MG63 (cell line): Measurements from ENCODE around the gene DNAH17. TPM values are rescaled to one million over a fixed set of nuclear protein-coding genes. Genes with fewer than 3 reads are reported as not detected.

Experiments used
- DNase-seq: peaks from one replicate; pipeline ENCODE4 v3.0.0-alpha.2; 2020
- H3K27me3 ChIP-seq: fragments of 250-450 bp; sonication (Bioruptor Pico); 2 replicates; pipeline ENCODE4 v1.5.1; 2020; ENCODE audit warnings: mild to moderate bottlenecking, moderate library complexity
- H3K36me3 ChIP-seq: fragments of 250-450 bp; sonication (Bioruptor Pico); 2 replicates; pipeline ENCODE4 v1.5.1; 2020; ENCODE audit warnings: mild to moderate bottlenecking, moderate library complexity
- H3K4me3 ChIP-seq: fragments of 250-450 bp; sonication (Bioruptor Pico); 2 replicates; pipeline ENCODE4 v1.5.1; 2020; ENCODE audit warnings: mild to moderate bottlenecking, moderate library complexity
- H3K9me3 ChIP-seq: fragments of 250-450 bp; sonication (Bioruptor Pico); 2 replicates; pipeline ENCODE4 v1.5.1; 2020; ENCODE audit warnings: mild to moderate bottlenecking, moderate library complexity
- total RNA-seq: library from RNA; depleted of rRNA; stranded (reverse); fragments of >200 nt; shearing (Covaris generic); gene quantifications from 2 replicates; pipeline ENCODE4 v1.2.3, GENCODE V29; 2014; ENCODE audit warnings: low replicate concordance

Gene DNAH17
- total RNA-seq, 1 experiment from 2014 or later = not detected

DNA sequence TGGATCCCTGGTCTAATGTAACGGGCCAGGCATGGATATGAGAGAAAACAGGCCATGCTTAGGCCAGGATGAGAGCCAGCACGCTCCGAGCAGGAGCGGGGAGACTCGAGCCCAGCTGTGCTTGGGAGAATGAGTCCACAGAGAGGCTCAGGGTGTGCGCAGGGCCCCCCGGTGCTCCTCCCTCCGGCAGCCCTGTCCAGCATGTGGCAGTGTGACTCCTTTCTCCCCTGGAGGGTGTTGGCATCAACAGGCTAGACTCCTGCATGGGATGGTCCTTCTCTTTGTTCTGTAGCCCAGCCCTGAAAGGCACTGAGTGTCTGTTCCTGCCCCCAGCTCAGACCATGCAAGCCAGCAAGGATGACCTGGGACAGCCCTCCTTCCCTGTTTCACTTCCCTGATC is 175.3 kb downstream of the DNAH17 start:
- H3K36me3 ChIP-seq = peaks cover 86% of the 10 kb centered on the region
- no peak overlapping the region for H3K4me3 ChIP-seq
- no peak for DNase-seq
- H3K27me3 ChIP-seq = no peaks in the 10 kb centered on the region
- no peaks in the 10 kb centered on the region for H3K9me3 ChIP-seq

GRCh38 chr17:78401246-78401645 is 175.9 kb downstream of the DNAH17 start:
- DNase-seq = no peak
- peaks cover 86% of the 10 kb centered on the region for H3K36me3 ChIP-seq
- no peaks in the 10 kb centered on the region for H3K27me3 ChIP-seq
- no peaks in the 10 kb centered on the region for H3K9me3 ChIP-seq
- no peak overlapping the region for H3K4me3 ChIP-seq

DNA sequence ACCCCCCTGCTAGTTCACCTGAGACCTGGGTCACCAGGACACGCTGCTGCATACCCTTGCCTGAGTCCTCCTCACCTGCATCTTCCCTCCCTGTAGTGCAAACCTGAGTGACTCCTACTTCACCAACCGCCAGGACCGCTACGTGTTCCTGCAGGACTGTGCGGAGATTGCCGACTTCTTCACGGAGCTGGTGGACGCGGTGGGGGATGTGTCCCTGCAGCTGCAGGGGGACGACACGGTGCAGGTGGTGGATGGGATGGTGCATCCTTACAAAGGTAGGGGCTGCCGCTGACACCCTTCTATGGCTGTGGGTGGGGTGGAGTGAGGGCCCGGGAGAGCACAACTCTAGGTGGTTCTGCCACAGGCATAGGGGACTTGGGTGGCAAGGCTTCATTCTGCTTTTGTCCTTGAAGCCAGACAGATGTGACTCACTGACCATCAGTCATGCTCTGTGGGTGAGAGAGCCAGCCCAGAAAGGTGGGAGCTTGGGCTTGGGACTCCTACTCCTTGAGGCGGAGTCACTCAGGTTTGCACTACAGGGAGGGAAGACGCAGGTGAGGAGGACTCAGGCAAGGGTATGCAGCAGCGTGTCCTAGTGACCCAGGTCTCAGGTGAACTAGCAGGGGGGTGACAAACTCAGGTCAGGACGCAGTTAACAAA is 176.5 kb downstream of the DNAH17 start:
- no peak for DNase-seq
- H3K36me3 ChIP-seq = peaks cover 89% of the 10 kb centered on the region

GRCh38 chr17:78399693-78400144 is 177.5 kb downstream of the DNAH17 start:
- no peak for DNase-seq
- Histone ChIP-seq H3K36me3 (peaks cover 88% of the 10 kb centered on the region), H3K4me3 (no peak overlapping the region), H3K27me3 (no peaks in the 10 kb centered on the region), H3K9me3 (no peaks in the 10 kb centered on the region)

More for the DNA sequence above, 176.5 kb downstream of the DNAH17 start:
- Histone ChIP-seq H3K9me3 (no peaks in the 10 kb centered on the region), H3K27me3 (no peaks in the 10 kb centered on the region), H3K4me3 (no peak overlapping the region)

DNA sequence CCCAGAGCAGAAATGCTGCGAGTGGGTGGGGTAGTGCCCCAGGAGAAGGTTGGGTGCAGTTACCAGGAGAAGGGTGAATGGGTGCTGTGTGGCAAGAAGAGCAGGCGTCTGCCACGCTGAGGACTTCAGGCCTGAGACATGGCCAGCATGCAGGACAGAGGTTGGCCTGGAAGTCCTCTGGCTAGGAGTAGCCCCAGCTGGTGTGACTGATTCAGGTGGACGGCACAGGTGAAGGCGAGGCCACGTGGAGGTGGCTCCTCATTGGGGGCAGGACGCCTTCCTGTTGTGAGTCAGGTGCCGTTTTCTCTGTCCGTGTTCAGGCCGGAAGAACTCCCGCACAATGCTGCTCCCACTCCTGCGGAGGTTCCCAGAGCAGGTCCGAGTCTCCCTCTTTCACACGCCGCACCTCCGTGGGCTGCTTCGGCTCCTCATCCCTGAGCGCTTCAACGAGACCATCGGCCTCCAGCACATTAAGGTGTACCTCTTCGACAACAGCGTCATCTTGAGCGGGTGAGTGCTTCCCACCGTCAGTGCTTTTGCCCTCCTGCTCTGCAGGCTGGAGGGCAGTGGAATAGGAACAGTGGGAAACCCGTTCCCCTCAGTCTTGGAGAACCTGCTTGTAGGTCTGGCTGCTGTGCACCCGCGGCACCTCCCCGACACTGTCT is 178.0 kb downstream of the DNAH17 start:
- Histone ChIP-seq H3K27me3 (no peaks in the 10 kb centered on the region), H3K36me3 (peaks cover 85% of the 10 kb centered on the region), H3K4me3 (no peak overlapping the region), H3K9me3 (no peaks in the 10 kb centered on the region)
- no peak for DNase-seq

- Histone ChIP-seq H3K36me3 (peaks cover 84% of the 10 kb centered on the region), H3K27me3 (no peaks in the 10 kb centered on the region), H3K4me3 (no peak overlapping the region), H3K9me3 (no peaks in the 10 kb centered on the region)
- no peak for DNase-seq
Measured at GRCh38 chr17:78398390-78398789, 178.8 kb downstream of the DNAH17 start.

DNA sequence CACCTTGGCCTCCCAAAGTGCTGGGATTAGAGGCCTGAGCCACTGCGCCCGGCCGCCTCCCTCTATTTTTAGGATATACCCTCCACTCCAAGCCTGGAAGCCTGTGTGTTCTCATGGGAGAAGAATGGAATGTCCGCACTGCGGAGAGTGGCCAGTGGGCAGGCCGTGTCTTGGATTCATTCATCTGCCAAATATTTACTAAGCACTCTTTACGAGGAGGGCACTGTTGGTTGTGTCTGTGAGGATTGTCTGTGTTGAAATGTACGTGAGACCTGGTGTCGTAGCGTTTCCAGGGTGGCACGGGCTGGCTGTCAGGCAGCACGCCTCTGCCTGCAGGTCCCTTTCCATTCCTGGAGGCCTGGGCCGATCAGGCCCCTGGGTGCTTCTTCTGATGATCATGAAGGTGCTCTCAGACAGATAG is 179.5 kb downstream of the DNAH17 start:
- Histone ChIP-seq H3K36me3 (peaks cover 83% of the 10 kb centered on the region), H3K27me3 (no peaks in the 10 kb centered on the region), H3K9me3 (no peaks in the 10 kb centered on the region), H3K4me3 (no peak overlapping the region)
- DNase-seq = no peak

DNA sequence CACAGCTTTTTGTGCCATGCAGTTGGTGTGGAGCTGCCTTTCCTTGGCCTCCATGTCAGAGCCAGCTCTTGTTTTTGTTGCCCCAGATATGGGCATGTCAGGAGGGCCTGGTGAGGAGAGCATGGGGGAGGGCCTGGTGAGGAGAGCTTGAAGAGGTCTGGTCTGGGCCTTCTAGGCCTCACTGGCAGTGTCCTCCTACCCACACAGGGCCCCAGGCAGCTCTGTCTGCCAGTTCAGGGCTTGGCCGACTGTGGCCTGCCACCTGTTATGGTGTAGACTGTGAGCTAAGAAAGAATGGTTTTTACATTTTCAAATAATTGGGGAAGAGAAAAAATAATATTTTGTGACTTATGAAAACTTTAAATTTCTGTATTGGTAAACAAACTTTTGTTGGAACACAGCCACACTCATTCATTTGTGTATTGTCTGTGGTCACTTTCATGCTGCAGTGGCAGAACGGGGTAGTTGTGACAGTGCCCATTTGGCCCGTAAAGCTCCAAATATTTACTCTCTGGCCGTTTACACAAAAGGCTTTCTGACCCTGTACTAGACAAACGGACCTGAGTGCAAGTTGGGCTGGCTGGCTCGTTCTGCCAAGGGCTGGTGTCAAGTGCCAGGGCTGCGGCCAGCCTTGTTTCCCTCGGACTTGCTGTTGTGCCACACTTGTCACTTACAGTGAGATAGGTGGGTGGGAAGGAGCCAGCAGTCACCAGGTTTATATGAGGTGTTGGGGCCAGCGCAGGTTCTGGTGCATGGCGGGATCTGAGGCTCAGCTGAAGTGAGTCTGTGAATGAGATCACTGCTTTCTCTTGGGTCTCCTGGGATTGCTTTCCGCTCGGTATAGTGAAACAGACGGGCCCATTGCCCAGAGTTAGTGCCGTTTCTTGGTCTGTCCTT is 180.5 kb downstream of the DNAH17 start:
- Histone ChIP-seq H3K36me3 (peaks cover 84% of the 10 kb centered on the region), H3K27me3 (no peaks in the 10 kb centered on the region), H3K9me3 (no peaks in the 10 kb centered on the region), H3K4me3 (no peak overlapping the region)
- no peak for DNase-seq

DNA sequence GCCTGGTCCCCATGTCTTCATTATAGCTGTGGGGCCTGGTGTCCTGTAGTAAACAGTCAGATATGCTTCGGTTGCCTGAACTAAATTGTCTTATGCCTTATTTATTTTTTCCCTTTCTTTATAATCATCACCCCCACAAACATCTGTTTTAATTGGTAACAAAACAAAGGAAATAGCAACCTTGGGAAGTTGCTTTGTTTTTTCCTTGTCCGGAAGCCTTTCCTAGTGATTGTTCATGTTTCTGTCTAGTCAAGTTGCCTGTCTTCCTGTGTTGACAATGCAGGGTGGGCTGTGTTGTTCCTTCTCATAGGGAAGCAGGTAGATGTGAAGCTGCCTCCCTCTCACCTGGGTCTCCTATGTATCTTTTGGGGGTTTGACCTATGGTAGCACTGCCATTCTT is 182.0 kb downstream of the DNAH17 start:
- peaks cover 83% of the 10 kb centered on the region for H3K36me3 ChIP-seq
- no peaks in the 10 kb centered on the region for H3K9me3 ChIP-seq
- no peaks in the 10 kb centered on the region for H3K27me3 ChIP-seq
- H3K4me3 ChIP-seq = no peak overlapping the region
- DNase-seq = no peak

DNA sequence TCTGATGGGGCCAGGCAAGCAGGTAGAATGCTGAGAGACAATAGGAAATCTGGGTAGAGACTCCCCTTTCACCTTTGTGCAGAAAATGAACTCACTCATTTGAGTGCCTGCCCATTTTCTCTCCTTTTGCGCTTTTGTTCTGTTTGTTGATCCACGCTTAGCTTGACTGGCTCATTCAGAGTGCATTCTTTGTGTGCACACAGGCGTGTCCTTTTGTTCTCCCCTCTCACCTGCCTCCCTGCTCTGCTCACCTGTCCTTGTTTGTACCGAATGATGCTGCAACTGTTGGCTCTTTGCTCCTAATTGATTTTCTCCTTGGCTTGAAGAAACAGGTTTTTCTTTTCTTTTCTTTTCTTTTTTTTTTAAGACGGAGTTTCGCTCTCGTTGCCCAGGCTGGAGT is 183.0 kb downstream of the DNAH17 start:
- peaks cover 75% of the 10 kb centered on the region for H3K36me3 ChIP-seq
- H3K4me3 ChIP-seq = no peak overlapping the region
- DNase-seq = no peak
- no peaks in the 10 kb centered on the region for H3K27me3 ChIP-seq
- H3K9me3 ChIP-seq = no peaks in the 10 kb centered on the region

DNA sequence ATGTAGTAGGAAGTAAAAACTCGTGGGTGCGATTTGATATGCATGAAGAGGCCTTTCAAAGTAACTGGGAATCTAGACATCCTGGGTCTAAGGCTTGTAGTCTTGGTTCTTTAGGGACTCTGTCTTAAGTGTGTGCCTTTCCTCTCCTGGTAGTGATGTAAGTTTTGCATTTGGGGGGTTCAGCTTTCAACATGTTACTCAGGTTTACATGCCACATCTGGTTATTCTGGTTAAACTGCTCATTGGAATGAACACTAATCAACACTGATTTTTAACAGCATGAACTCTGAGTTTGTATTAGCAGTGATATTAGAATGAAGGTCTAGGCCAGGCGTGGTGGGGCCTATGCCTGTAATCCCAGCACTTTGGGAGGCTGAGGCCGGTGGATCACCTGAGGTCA is 183.6 kb downstream of the DNAH17 start:
- Histone ChIP-seq H3K4me3 (no peak overlapping the region), H3K9me3 (no peaks in the 10 kb centered on the region), H3K36me3 (peaks cover 71% of the 10 kb centered on the region), H3K27me3 (no peaks in the 10 kb centered on the region)
- DNase-seq = no peak

GRCh38 chr17:78392295-78392694 is 184.9 kb downstream of the DNAH17 start:
- Histone ChIP-seq H3K4me3 (no peak overlapping the region), H3K36me3 (peaks cover 63% of the 10 kb centered on the region), H3K9me3 (no peaks in the 10 kb centered on the region), H3K27me3 (no peaks in the 10 kb centered on the region)
- no peak for DNase-seq

DNA sequence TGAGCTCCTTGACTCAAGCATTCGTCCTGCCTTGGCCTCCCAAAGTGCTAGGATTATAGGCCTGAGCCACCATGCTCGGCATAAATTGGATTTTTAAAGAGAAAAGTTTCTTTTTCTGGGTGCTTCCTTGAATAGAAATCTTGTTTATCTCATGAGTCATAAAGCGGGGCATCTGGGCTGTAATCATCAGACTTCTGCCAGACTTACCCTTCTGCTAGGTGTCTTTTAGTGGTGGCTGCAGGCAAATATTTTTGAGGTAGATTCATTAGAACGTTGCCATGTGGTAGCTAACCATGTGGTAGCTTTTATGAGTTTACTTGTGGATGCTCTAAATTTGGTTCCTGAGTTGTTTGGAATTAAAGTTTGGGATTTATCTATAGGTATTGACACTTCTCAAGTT is 185.4 kb downstream of the DNAH17 start:
- Histone ChIP-seq H3K4me3 (no peak overlapping the region), H3K36me3 (peaks cover 61% of the 10 kb centered on the region), H3K9me3 (no peaks in the 10 kb centered on the region), H3K27me3 (no peaks in the 10 kb centered on the region)
- peak; percentile 41 for DNase-seq

DNA sequence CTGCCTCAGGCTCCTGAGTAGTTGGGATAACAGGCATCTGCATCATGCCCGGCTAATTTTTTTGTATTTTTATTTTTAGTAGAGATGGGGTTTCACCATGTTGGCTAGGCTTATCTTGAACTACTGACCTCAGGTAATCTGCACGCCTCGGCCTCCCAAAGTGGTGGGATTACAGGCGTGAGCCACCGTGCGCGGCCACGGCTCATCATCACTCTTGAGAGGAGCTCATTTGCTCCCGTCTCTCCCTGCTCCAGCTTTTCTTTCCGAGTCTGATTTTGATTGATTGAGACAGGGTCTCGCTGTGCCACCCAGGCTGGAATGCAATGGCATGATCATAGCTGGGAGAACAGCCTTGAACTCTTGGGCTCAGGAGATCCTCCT is 186.2 kb downstream of the DNAH17 start:
- Histone ChIP-seq H3K4me3 (no peak overlapping the region), H3K36me3 (peaks cover 61% of the 10 kb centered on the region), H3K9me3 (no peaks in the 10 kb centered on the region), H3K27me3 (no peaks in the 10 kb centered on the region)
- no peak for DNase-seq

DNA sequence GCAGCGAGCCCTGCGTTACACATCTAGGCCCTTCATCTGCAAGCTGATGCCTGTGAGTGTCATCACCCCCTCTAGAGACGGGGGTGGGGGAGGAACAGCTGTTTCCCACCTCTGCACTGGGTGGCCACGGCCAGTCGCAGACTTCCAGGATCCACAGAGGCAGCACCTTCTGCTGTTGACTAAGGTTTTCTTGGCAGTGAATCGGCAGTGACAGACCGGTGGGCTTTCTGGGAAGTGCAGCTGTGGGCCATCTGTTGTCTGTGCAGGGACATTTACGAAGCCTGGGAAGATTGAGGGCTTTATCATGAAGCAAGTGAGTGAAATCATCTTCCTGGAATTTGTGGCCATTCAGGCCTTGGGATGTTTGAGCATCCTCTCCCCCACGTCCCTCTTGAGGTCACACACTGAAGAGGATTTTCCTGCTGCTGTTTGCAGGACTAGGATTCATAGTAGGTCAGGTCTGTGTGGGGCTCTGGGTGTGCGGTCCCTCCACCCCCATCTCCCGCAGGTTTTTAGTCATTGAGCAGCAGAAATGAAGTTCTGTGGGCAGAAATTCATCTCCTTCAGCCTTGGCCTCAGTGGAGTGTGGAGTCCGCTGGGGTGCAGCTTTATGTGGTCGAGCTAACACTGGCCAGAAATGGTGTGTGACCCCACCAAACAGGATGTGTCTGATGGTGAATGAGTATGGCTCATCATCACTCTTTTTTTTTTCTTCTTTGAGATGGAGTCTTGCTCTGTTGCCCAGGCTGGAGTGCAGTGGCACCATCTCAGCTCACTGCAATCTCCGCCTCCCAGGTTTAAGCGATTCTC is 186.8 kb downstream of the DNAH17 start:
- no peaks in the 10 kb centered on the region for H3K9me3 ChIP-seq
- H3K36me3 ChIP-seq = peaks cover 61% of the 10 kb centered on the region
- no peak overlapping the region for H3K4me3 ChIP-seq
- H3K27me3 ChIP-seq = no peaks in the 10 kb centered on the region
- DNase-seq = peak; percentile 77
